22Rv1 (cell line): ENCODE results near the gene KCNH6.

Source experiments
- CTCF ChIP-seq: fragments of 450-650 bp; IDR thresholded peaks from 2 replicates; pipeline ENCODE4 v1.5.1; 2017; ENCODE audit warnings: mild to moderate bottlenecking
- ZFX ChIP-seq: fragments of 450-650 bp; IDR thresholded peaks from 2 replicates; pipeline ENCODE4 v1.6.1; 2017; ENCODE audit warnings: antibody characterized with exemption, borderline replicate concordance

DNA sequence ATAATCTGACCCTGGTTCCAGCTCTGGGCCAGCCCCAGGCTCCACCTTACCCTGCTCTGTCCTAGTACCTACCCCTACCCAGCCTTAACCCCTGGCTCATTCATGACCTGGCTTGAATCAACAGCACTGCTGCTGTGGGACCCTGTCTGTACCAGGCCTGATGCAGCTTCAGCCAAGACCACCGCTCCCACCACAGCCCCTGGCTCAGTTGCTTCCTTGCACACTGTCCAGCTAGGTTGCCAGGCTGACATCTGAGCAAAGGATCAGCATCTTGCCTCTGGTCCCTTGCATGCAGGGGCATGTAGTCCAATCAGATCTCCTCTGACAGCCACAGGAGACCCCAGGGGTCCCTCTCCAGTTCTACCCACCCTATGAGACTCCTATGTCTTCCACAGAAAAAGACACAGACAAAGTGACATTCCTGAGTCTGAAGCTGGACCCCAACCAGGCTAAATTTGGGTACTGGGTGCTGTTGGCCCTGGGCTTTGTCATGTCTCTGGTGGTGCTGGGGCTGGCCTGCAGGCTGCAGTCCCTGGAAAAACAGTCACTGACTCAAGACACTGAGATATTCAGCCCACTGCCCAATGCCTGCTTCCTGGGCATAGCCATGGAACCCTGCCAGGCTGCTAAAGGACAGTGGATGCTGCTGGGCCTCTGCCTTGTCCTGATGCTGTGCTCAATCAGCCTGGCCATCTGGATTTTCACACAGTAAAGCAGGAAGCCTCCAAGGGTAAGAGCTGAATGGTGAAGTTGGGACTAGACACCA is 3.9 kb upstream of the KCNH6 start:
- no peak for TF ChIP-seq ZFX
- TF ChIP-seq CTCF, result no peak
